SK-N-SH treated with all-trans-retinoic acid at 6 μM for 48 hours (cell line): ENCODE measurements around the gene AHCYL2.

Source experiments
- ZNF8 ChIP-seq: fragments of 450-650 bp; formaldehyde crosslinking; IDR thresholded peaks from 2 replicates; pipeline ENCODE4 v1.5.0; 2020; ENCODE audit warnings: mild to moderate bottlenecking, moderate library complexity
- TF ChIP-seq, protein P1 (sequence below): fragments of 250-450 bp; sonication (Bioruptor Pico); IDR thresholded peaks from 2 replicates; pipeline ENCODE4 v1.8.0; 2020; ENCODE audit warnings: mild to moderate bottlenecking, moderate library complexity, borderline replicate concordance

DNA sequence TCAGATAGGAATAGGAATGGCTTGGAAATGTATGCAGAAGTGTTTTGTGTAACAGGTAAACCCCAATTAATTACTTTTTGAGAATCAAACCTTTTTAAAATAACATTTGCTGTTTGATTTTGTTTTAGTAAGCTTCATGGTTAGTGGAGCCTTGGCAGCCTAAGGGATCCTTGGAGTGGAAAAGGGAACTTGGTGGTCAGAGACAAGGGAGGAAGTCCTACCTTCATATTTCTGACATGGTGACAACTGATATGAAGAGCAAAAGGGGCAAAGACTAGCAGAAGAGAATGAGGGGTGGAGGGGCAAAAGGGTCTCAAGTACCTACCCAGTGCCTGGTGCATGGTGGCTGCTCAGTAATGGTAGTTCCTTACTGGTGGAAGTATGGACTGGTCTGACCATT lies 32.3 kb downstream of the AHCYL2 start:
- TF ChIP-seq ZNF8 (CRISPR knock-in tag), result no peak
- TF ChIP-seq, protein P1, sequence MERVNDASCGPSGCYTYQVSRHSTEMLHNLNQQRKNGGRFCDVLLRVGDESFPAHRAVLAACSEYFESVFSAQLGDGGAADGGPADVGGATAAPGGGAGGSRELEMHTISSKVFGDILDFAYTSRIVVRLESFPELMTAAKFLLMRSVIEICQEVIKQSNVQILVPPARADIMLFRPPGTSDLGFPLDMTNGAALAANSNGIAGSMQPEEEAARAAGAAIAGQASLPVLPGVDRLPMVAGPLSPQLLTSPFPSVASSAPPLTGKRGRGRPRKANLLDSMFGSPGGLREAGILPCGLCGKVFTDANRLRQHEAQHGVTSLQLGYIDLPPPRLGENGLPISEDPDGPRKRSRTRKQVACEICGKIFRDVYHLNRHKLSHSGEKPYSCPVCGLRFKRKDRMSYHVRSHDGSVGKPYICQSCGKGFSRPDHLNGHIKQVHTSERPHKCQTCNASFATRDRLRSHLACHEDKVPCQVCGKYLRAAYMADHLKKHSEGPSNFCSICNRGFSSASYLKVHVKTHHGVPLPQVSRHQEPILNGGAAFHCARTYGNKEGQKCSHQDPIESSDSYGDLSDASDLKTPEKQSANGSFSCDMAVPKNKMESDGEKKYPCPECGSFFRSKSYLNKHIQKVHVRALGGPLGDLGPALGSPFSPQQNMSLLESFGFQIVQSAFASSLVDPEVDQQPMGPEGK (CRISPR knock-in tag), result no peak
